Gastroesophageal sphincter (tissue), 4 donors: ENCODE data around the gene FOXF1. TPM values are rescaled to one million over a fixed set of nuclear protein-coding genes. Genes with fewer than 3 reads are reported as not detected.

Experiments
- ATAC-seq: fragments of 150-250 bp; one replicate; pipeline ENCODE4 v1.9.1; 2016; ENCODE audit warnings: mild to moderate bottlenecking, moderate library complexity
- H3K27ac ChIP-seq, 4 donors: fragments of 200-600 bp; sonication (generic) in 3 of 4; 1 replicate in 3 of 4; 2 replicates in 1 of 4; pipeline ENCODE4 v1.5.1; 2016 to 2019
- H3K27me3 ChIP-seq: fragments of 200-600 bp; sonication (generic); one replicate; pipeline ENCODE4 v1.5.1; 2019
- H3K36me3 ChIP-seq, 2 donors: fragments of 200-600 bp; sonication (generic); one replicate each; pipeline ENCODE4 v1.5.1; 2019; ENCODE audit warnings: control low read depth in 1 of 2
- H3K4me1 ChIP-seq, 3 donors: fragments of 200-600 bp; sonication (generic); 1 replicate in 2 of 3; 2 replicates in 1 of 3; pipeline ENCODE4 v1.5.1; 2016 to 2019; ENCODE audit warnings: control low read depth in 2 of 3
- H3K4me3 ChIP-seq, 2 donors: fragments of 200-600 bp; sonication (generic); one replicate each; pipeline ENCODE4 v1.5.1; 2019; ENCODE audit warnings: mild to moderate bottlenecking in 1 of 2, moderate library complexity in 1 of 2
- H3K9me3 ChIP-seq, 3 donors: fragments of 200-600 bp; sonication (generic); one replicate each; pipeline ENCODE4 v1.5.1; 2017 to 2019; ENCODE audit warnings: control low read depth in 2 of 3
- CTCF ChIP-seq, 4 experiments: fragments of 200-600 bp in 2 of 4; fragments of 450-650 bp in 2 of 4; sonication (generic) in 1 of 4; IDR thresholded peaks; one replicate each; pipeline ENCODE4 v1.5.1; 2017 to 2019; ENCODE audit warnings: antibody characterized with exemption in 4 of 4, mild to moderate bottlenecking in 2 of 4, moderate library complexity in 2 of 4
- EP300 ChIP-seq: sonication (generic); formaldehyde crosslinking; IDR thresholded peaks from one replicate; pipeline ENCODE4 v1.6.1; 2017; ENCODE audit warnings: antibody characterized with exemption, mild to moderate bottlenecking
- POLR2A ChIP-seq, 2 donors: fragments of 450-650 bp; IDR thresholded peaks; one replicate each; pipeline ENCODE4 v1.6.1; 2017; ENCODE audit warnings: antibody characterized with exemption in 2 of 2, mild to moderate bottlenecking in 2 of 2, moderate library complexity in 1 of 2
- POLR2AphosphoS5 ChIP-seq: sonication (generic); formaldehyde crosslinking; IDR thresholded peaks from one replicate; pipeline ENCODE4 v1.6.1; 2017; ENCODE audit warnings: antibody characterized with exemption
- whole genome bisulfite sequencing, 2 donors: methylation state at CpG; one replicate each; pipeline ENCODE4 v1.1.5; 2018; ENCODE audit warnings: low coverage in 1 of 2; 5-methylcytosine and 5-hydroxymethylcytosine counted together
- total RNA-seq, 4 donors: library from RNA; depleted of rRNA; stranded (reverse); fragments of >200 nt; gene quantifications; one replicate each; pipeline ENCODE4 v1.1.0, GENCODE V29; 2016

The FOXF1 gene
- total RNA-seq, 4 donors from 2014 or later, result 39.7 to 81.1 (median 59.3) TPM

DNA sequence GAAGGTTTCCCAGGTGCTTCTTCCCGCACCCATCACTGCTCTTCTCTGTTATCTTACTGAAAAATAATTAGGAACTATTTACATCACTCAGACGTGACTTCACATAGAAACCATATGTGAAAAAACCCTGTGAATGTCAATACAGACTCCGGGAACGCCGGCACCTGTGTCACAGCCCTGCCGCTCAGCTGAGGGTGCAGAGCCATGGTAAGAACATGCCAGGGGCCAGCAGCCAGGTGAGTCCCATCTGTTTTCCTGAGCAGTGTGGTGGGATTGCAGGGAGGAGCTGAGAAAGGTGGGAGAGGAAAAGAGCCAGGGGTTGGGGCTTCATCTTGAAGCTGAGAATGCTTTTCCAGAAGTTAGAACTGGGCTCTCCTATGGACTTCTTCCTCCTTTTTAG lies 13.7 kb downstream of the FOXF1 start:
- Histone ChIP-seq H3K9me3 (no peaks in the 10 kb centered on the region), H3K27me3 (peaks cover 10% of the 10 kb centered on the region), H3K4me3 (no peak overlapping the region), H3K36me3 (no peaks in the 10 kb centered on the region), H3K27ac (no peak overlapping the region), H3K4me1 (peaks cover 0 to 21% (median 10%) of the 10 kb centered on the region in 3 donors)
- 46 to 50% methylated on average over 1 to 6 of the region's 6 CpGs for WGBS, 2 donors
- TF ChIP-seq CTCF (IDR thresholded peaks at IDR 0.05), result no peak
- no peak for TF ChIP-seq POLR2A (IDR thresholded peaks at IDR 0.05)
- no peak for TF ChIP-seq EP300
- TF ChIP-seq POLR2AphosphoS5, result no peak
- ATAC-seq, result no peak

DNA sequence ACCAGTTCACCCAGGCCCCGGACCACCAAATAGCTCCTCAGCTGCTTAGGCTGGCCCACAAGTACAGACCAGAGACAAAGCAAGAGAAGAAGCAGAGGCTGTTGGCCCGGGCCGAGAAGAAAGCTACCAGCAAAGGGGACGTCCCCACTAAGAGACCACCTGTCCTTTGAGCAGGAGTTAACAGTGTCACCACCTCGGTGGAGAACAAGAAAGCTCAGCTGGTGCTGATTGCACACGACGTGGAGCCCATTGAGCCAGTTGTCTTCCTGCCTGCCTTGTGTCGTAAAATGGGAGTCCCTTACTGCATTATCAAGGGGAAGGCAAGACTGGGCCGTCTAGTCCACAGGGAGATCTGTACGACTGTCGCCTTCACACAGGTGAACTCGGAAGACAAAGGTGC lies 15.4 kb downstream of the FOXF1 start:
- no peak for ATAC-seq
- Histone ChIP-seq H3K27me3 (peaks cover 10% of the 10 kb centered on the region), H3K4me1 (peaks cover 0 to 11% (median 0%) of the 10 kb centered on the region in 3 donors), H3K36me3 (no peaks in the 10 kb centered on the region), H3K9me3 (no peaks in the 10 kb centered on the region), H3K27ac (no peak overlapping the region), H3K4me3 (no peak overlapping the region)
- 0 to 73% methylated on average over 1 to 7 of the region's 12 CpGs for WGBS, 2 donors
- TF ChIP-seq POLR2AphosphoS5, result no peak
- no peak for TF ChIP-seq CTCF (IDR thresholded peaks at IDR 0.05)
- TF ChIP-seq EP300, result no peak

DNA sequence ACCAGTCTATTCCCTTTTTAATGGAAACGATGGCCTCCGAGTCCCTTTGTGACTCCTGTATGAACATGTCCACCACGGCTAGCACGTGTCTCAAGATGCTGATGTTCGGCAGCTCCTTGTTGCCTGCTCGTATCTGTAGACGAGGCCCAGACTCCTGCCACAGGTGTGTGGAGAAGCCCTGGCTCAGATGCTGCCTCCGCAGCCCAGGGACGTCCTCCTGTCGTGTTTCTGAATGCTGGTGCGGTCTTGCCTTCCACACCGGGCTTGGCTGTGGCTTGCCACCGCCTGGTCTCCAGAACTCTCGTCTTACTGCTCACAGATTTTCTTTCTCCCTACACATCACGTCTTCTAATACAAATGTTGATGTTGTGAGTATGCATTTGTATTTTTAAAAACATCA lies 17.0 kb downstream of the FOXF1 start:
- WGBS, 2 donors, result 92 to 97% methylated on average over 11 to 15 of the region's 15 CpGs
- Histone ChIP-seq H3K36me3 (peaks cover 0 to 10% of the 10 kb centered on the region in 2 donors), H3K27me3 (no peaks in the 10 kb centered on the region), H3K9me3 (no peaks in the 10 kb centered on the region), H3K4me3 (no peak overlapping the region), H3K4me1 (peaks cover 0 to 18% (median 0%) of the 10 kb centered on the region in 3 donors), H3K27ac (no peak overlapping the region)
- TF ChIP-seq CTCF (IDR thresholded peaks at IDR 0.05) (no peak), POLR2AphosphoS5 (no peak), EP300 (no peak)
- no peak for ATAC-seq

DNA sequence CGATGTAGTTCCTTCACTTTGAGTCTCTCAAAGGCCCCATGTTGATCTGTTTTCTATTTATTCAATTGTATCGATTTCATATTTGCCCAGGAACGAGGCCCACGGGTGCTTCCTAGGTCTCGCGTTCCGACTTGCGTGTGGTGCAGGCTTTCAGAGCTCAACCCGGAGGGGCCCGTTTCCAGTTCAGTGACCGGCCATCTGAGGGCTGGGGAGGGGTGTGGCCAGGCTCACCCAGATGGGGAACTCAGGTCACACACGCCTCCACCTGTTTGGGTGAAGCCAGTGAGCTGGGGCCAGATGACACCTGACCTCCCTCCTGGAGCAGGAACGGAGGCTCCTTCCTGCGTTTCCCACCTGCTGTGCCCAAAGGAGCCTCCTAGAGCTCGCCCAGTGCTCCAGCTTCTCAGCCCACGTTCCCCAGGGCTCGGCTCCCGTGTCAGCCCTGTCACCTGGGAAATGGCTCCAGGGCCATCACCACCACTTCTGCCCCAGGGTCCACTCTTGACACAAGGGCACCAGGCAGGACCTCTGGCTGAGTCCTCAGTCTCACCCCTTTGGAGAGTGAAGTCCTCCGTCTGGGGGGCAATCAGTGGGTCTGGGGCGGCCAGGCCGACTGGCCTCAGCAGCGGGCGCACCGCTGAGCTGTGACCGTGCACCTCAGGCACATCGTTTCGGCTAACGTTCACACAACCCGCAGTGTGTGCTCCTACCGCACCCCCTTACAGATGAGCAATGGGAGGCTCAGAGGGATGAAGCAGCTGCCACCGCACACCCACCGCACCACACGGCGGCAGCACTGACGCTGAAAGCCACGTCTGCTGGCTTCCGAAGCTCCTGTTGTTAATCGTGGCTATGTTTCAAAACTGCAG lies 18.0 kb downstream of the FOXF1 start:
- Histone ChIP-seq H3K9me3 (no peaks in the 10 kb centered on the region), H3K36me3 (peaks cover 0 to 19% of the 10 kb centered on the region in 2 donors), H3K4me1 (peaks cover 0 to 18% (median 0%) of the 10 kb centered on the region in 3 donors), H3K4me3 (no peak overlapping the region), H3K27ac (no peak overlapping the region), H3K27me3 (no peaks in the 10 kb centered on the region)
- WGBS, 2 donors, result 87 to 92% methylated on average over 13 to 17 of the region's 38 CpGs
- no peak for ATAC-seq
- TF ChIP-seq EP300, result no peak
- no peak for TF ChIP-seq POLR2AphosphoS5
- no peak for TF ChIP-seq CTCF (IDR thresholded peaks at IDR 0.05)
- no peak for TF ChIP-seq POLR2A (IDR thresholded peaks at IDR 0.05)

- Histone ChIP-seq H3K4me1 (peaks cover 0 to 18% (median 0%) of the 10 kb centered on the region in 3 donors), H3K9me3 (no peaks in the 10 kb centered on the region), H3K27ac (no peak overlapping the region), H3K4me3 (no peak overlapping the region), H3K36me3 (peaks cover 0 to 22% of the 10 kb centered on the region in 2 donors), H3K27me3 (no peaks in the 10 kb centered on the region)
- 60 to 71% methylated on average over 2 of the region's 8 CpGs for WGBS, 2 donors
- no peak for ATAC-seq
- TF ChIP-seq POLR2A (IDR thresholded peaks at IDR 0.05), result no peak
- no peak for TF ChIP-seq POLR2AphosphoS5
- no peak for TF ChIP-seq CTCF (IDR thresholded peaks at IDR 0.05)
- TF ChIP-seq EP300, result no peak
Observed at GRCh38 chr16:86529160-86529559, 18.8 kb downstream of the FOXF1 start.
